Fibroblast of skin of left biceps (primary cell): ENCODE data around the gene MOCS1.

Experiments
- DNase-seq, 2 experiments: peaks; one replicate each; pipeline ENCODE4 v3.0.0-alpha.2; 2013; ENCODE audit warnings: low read depth in 2 of 2

Gene MOCS1

GRCh38 chr6:39924283-39924682 is 10.0 kb downstream of the MOCS1 start:
- DNase-seq, result no peak

GRCh38 chr6:39923861-39924260 is 10.4 kb downstream of the MOCS1 start:
- DNase-seq, result no peak

GRCh38 chr6:39923394-39923793 is 10.9 kb downstream of the MOCS1 start:
- no peak for DNase-seq

- DNase-seq, result no peak
Observed at GRCh38 chr6:39922821-39923220, 11.4 kb downstream of the MOCS1 start.

- no peak for DNase-seq
Observed at GRCh38 chr6:39920157-39920556, 14.1 kb downstream of the MOCS1 start.

GRCh38 chr6:39918831-39919230 is 15.4 kb downstream of the MOCS1 start:
- no peak for DNase-seq

GRCh38 chr6:39917981-39918380 is 16.3 kb downstream of the MOCS1 start:
- DNase-seq, result no peak

- DNase-seq, result no peak
Observed at GRCh38 chr6:39917329-39917728, 16.9 kb downstream of the MOCS1 start.

GRCh38 chr6:39915866-39916265 is 18.4 kb downstream of the MOCS1 start:
- DNase-seq, result no peak

GRCh38 chr6:39914239-39914638 is 20.0 kb downstream of the MOCS1 start:
- DNase-seq, result no peak

- no peak for DNase-seq
Observed at GRCh38 chr6:39913391-39913916, 20.8 kb downstream of the MOCS1 start.

- DNase-seq, result no peak
Observed at GRCh38 chr6:39912446-39912845, 21.8 kb downstream of the MOCS1 start.

- no peak for DNase-seq
Observed at GRCh38 chr6:39911513-39912125, 22.6 kb downstream of the MOCS1 start.

GRCh38 chr6:39910744-39911143 is 23.5 kb downstream of the MOCS1 start:
- DNase-seq, result no peak

GRCh38 chr6:39910164-39910563 is 24.1 kb downstream of the MOCS1 start:
- no peak for DNase-seq

GRCh38 chr6:39909701-39910100 is 24.6 kb downstream of the MOCS1 start:
- no peak for DNase-seq

GRCh38 chr6:39908838-39909583 is 25.3 kb downstream of the MOCS1 start:
- DNase-seq, result no peak

GRCh38 chr6:39907871-39908575 is 26.2 kb downstream of the MOCS1 start:
- DNase-seq, result no peak

GRCh38 chr6:39906318-39906761 is 27.9 kb downstream of the MOCS1 start:
- DNase-seq, result no peak

- DNase-seq, result no peak
Observed at GRCh38 chr6:39905640-39905975, 28.7 kb downstream of the MOCS1 start.

- no peak for DNase-seq
Observed at GRCh38 chr6:39904946-39905639, 29.2 kb downstream of the MOCS1 start.

- no peak for DNase-seq
Observed at GRCh38 chr6:39903656-39904055, 30.6 kb downstream of the MOCS1 start.
